Pulmonary artery endothelial cell (primary cell): ENCODE measurements around the gene FXR2. TPM values are rescaled to one million over a fixed set of nuclear protein-coding genes. Genes with fewer than 3 reads are reported as not detected.

ENCODE experiments used
- DNase-seq: peaks from one replicate; pipeline ENCODE4 v3.0.0-alpha.2; 2011; ENCODE audit warnings: low read depth, low spot score
- total RNA-seq: library from RNA; depleted of rRNA; stranded (reverse); fragments of >200 nt; gene quantifications from 2 replicates; pipeline ENCODE4 v1.2.3, GENCODE V29; 2014

Gene FXR2
- total RNA-seq, 1 donor from 2014 or later = 44.4 TPM

DNA sequence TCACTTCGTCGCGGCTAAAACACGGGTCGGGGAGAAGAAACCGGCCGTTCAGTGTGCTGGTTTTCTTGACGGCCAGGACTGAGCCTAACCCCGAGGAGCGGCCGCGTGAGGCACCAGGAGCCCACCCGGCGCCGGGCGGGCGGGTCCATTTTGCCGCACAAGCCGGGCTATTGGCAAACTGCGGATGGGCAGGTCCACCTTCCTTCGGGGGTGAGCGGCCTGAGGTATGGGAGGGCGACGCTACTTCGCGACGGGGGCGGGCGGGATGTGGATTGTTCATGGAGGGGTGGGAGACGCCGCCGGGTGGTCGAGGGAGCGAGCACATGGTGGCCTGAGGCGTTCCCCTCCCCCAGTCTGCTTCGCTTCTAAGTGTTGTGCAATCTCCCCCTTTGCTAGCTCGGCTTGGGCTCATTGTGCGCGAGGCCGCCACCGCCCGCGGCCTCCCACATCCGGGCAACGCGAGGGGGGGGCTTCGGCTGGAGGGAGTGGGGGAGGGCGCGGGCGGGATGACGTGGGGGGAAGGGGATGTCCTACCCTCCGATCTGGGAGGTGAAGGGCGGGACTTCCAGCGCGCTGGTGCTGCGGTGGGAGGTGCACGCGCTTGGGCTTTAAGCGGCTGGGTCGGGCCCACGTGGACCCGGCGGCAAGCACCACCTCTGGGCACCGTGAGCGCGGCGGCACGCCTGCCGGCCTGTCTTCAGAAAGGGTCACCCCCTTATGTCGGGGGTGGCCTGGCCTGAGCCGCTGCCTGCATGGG, 41.2 kb downstream of the FXR2 start:
- peak; percentile 80 for DNase-seq

DNA sequence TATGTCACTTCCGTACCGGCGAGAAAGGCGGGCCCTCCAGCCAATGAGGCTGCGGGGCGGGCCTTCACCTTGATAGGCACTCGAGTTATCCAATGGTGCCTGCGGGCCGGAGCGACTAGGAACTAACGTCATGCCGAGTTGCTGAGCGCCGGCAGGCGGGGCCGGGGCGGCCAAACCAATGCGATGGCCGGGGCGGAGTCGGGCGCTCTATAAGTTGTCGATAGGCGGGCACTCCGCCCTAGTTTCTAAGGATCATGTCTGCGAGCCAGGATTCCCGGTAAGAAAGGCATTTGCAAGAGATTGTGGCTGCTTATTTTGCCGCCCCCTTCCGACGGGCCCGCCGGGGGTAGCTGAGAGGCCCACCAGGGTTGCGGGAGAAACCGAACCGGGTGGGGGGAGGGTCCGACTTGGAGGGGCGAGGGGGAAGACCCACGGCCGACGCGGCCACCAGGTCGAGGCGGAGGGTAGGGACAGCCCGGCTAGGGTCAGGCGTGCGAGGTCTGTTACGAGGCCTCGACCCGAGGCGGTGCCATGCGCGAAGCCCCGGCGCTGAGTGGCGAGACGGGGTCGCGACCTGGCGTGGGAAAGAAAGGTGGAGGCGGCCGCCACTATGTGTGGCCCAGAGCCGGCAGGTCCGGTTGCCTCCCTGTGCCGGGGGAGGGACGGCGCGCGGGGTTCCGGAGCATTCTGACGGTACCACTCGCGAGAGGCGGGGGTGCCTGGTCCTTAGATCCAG, 41.9 kb downstream of the FXR2 start:
- DNase-seq = peak; percentile 99

DNA sequence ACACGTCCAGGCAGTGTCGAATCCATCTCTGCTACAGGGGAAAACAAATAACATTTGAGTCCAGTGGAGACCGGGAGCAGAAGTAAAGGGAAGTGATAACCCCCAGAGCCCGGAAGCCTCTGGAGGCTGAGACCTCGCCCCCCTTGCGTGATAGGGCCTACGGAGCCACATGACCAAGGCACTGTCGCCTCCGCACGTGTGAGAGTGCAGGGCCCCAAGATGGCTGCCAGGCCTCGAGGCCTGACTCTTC, 42.4 kb downstream of the FXR2 start:
- DNase-seq = no peak

DNA sequence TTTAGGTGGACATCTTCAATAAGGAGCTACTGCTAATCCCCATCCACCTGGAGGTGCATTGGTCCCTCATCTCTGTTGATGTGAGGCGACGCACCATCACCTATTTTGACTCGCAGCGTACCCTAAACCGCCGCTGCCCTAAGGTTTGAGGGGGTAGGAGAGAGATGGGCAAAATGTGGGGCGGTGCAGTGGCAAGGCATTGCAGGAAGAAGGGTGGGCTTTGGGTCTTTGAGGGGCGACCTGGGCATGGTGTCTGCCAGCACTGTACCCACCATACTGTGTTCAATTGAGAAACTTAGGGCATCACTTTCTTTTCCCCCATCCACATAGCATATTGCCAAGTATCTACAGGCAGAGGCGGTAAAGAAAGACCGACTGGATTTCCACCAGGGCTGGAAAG, 44.3 kb downstream of the FXR2 start:
- no peak for DNase-seq

DNA sequence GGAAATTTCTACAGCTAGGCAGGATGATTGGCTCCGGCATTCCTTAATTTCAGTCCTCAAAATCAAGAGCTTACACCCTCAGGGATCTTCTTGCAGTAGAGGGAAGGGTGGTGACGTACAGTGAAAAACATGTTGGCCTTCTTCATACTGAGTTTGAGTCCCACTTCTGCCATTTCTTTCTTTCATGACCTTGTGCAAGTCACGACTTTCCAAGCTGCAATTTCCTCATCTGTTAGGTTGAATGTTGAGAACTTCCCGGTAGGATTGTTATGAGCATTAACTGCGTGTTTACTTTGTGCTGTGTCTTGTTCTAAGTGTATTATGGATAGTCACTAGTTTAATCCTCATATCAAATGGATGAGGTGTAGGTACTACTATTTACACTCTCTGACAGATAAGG, 45.1 kb downstream of the FXR2 start:
- no peak for DNase-seq

DNA sequence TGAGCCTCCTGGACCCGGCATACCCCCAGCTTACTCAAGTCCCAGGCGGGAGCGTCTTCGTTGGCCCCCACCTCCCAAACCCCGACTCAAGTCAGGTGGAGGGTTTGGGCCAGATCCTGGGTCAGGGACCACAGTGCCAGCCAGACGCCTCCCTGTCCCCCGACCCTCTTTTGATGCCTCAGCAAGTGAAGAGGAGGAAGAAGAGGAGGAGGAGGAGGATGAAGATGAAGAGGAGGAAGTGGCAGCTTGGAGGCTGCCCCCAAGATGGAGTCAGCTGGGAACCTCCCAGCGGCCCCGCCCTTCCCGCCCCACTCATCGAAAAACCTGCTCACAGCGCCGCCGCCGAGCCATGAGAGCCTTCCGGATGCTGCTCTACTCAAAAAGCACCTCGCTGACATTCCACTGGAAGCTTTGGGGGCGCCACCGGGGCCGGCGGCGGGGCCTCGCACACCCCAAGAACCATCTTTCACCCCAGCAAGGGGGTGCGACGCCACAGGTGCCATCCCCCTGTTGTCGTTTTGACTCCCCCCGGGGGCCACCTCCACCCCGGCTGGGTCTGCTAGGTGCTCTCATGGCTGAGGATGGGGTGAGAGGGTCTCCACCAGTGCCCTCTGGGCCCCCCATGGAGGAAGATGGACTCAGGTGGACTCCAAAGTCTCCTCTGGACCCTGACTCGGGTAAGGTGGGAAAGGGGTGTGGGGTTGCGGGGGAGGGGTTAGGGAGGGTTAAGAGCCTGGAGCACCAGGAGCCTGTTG, 51.4 kb downstream of the FXR2 start:
- DNase-seq = no peak

DNA sequence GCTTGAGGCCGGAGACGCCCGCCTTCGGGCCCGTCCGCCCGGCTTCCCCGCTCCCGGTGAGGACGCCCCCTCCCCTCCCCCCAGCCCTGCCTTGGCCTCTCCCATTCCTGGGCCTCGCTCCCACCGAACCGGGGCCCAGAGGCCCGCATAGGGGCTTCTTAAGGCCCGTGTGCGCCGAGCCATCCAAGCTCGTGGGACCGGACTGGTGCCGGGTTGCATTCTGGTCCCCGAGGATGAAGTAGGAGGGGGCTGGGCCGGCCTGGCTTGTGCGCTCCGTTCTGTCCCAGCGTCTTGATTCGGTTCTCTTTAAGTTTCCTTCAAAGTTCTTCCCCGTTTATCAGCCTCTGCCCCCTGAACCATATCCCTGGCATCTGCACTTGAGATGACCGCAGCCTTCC, 52.5 kb downstream of the FXR2 start:
- DNase-seq = no peak

DNA sequence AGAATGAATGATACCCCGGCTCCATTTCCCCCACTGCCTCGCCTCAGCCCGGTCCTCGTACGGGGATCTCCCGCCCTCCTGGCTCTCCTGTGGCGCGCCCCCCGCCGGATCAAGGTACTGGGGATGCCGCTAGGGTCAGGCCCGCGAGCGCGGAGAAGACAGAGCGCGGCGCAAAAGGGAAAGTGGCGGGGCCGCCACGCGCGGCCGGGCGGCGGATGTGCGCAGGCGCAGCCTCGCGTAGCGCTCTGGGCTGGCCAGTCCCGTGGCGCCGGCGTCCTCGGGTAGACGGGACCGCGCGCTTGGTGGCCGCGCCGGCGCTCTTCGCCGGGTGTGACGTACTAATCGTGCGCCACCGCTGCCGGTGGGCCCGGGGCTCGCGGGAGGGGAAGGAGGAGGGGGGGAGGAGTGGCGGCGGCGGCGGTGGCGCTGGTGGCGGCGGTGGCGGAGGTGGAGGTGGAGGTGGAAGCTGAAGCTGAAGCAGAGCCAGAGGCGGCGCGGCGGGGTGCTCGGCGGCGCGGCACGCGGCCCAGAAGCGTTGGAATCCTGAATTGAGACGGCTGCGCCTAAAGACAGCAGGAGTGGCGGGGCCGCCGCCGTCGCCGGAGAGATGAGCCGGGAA, 53.0 kb downstream of the FXR2 start, which contains the start of gene SENP3:
Gene SENP3 (plus strand): TSS at position 331 of the 619 bp plus-strand sequence. CDS start 1,158 bp downstream, outside the sequence.
- DNase-seq = no peak

DNA sequence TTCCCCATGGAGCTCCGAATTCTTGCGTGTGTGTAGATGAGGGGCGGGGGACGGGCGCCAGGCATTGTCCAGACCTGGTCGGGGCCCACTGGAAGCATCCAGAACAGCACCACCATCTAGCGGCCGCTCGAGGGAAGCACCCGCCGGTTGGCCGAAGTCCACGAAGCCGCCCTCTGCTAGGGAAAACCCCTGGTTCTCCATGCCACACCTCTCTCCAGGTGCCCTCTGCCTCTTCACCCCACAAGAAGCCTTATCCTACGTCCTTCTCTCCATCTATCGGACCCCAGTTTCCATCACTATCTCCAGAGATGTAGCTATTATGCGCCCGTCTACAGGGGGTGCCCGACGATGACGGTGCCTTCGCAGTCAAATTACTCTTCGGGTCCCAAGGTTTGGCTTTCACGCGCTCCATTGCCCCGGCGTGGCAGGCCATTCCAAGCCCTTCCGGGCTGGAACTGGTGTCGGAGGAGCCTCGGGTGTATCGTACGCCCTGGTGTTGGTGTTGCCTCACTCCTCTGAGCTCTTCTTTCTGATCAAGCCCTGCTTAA, 53.6 kb downstream of the FXR2 start:
- DNase-seq = no peak

DNA sequence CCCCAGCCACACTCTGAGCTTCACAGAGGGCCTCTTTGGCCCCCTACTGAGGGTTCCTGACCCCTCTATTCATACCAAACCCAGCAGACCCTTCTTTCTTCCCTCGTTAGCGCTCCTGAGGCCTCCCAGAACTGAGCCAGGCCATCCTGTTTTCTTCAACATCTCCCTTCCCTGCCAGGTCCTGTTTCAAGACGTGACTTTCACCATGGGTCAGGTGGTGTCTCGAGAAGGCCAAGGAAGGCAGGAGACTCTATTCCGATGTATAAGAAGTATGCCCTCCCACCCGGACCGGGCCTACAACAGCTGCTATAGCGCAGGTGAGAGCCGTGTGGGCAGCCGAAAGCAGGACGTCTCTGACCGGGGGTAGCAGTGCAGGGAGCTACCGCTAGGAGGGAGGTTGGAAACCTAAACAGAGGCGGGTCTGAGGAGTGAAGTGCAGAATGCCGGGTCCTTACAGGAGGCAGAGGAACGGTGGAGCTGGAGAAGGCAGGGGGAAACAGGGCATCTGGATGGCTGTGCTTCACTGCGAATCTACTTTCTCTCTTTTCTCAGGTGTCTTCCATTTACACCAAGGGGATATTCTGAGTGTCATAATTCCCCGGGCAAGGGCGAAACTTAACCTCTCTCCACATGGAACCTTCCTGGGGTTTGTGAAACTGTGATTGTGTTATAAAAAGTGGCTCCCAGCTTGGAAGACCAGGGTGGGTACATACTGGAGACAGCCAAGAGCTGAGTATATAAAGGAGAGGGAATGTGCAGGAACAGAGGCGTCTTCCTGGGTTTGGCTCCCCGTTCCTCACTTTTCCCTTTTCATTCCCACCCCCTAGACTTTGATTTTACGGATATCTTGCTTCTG, 54.3 kb downstream of the FXR2 start:
- DNase-seq = no peak

DNA sequence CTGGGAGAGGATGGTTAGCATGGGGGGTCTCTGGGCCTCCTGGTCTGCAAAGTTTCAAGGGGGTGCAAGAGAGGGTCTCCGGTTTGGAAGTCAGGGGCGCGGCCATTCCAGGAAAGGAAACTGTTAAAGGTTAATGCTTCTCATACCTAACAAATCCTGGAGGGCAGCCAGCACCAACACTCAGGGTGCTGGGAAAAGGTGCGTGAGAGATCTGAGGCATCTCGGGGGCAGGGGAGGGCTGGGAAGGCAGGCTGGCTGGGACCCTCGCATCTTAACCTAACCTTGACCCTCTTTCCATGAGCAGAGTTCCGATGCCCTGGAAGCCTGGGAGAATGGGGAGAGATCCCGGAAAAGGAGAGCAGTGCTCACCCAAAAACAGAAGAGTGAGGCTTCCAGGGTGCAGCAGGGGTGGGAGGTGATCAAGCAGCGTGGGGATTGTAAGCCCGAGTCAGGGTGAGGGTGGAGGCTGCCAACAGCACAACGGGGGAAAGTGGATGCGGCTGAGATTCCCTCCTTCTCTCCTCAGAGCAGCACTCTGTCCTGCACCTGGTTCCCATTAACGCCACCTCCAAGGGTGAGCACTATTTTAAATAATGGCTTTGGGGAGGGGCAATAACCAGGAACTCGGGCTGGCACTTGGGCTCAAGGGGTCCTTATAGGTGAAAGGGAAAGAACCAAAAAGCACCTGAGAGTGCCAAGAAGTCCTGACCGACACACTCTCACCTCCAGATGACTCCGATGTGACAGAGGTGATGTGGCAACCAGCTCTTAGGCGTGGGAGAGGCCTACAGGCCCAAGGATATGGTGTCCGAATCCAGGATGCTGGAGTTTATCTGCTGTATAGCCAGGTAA, 55.2 kb downstream of the FXR2 start:
- no peak for DNase-seq

DNA sequence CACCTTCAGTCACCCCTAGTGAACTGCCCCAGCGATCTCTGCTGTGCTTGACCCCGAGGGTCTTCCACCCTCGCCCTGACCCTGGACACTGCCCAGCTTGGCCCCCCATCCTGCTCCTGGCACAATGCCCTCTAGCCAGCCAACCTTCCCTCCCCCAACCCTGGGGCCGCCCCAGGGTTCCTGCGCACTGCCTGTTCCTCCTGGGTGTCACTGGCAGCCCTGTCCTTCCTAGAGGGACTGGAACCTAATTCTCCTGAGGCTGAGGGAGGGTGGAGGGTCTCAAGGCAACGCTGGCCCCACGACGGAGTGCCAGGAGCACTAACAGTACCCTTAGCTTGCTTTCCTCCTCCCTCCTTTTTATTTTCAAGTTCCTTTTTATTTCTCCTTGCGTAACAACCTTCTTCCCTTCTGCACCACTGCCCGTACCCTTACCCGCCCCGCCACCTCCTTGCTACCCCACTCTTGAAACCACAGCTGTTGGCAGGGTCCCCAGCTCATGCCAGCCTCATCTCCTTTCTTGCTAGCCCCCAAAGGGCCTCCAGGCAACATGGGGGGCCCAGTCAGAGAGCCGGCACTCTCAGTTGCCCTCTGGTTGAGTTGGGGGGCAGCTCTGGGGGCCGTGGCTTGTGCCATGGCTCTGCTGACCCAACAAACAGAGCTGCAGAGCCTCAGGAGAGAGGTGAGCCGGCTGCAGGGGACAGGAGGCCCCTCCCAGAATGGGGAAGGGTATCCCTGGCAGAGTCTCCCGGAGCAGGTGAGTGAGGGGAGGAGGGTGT, 56.0 kb downstream of the FXR2 start, which contains the start of gene TNFSF13:
Gene TNFSF13 (plus strand): TSS at position 207 of the 776 bp plus-strand sequence. CDS start 290 bp downstream, at position 497.
- no peak for DNase-seq

DNA sequence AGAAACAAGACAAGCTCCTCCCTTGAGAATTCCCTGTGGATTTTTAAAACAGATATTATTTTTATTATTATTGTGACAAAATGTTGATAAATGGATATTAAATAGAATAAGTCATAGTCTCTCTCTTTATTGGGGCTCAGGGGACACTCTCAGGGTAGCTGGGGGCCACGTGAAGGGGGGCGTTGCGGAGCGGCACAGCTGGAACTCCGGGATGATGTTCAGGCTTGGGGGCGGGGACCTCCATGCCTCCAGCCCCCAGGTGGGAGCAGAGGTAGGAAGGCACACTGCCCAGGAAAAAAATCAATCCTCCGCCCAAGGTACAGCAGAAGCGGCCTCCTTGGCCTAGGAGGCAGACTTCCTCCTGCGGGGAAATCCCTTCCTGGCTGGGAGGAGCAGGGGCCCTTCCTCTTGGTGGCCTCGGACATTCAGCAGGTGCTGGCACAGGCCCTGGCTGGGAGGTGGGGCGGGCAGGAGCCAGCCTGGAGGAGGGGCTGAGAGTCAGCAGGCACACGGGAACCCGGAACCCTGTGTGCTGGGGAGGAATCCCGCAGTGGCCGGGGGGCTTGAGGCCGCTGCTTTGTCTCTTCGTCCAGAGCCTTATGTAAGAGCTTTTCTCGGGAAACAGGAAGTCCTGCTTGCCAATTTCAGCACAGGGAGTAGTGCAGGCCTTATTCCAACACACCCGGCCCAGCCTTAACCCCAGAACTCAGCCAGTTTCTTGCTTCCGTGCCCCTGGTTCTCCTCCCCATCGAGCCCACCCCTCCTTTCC, 56.7 kb downstream of the FXR2 start:
- peak; percentile 80 for DNase-seq

DNA sequence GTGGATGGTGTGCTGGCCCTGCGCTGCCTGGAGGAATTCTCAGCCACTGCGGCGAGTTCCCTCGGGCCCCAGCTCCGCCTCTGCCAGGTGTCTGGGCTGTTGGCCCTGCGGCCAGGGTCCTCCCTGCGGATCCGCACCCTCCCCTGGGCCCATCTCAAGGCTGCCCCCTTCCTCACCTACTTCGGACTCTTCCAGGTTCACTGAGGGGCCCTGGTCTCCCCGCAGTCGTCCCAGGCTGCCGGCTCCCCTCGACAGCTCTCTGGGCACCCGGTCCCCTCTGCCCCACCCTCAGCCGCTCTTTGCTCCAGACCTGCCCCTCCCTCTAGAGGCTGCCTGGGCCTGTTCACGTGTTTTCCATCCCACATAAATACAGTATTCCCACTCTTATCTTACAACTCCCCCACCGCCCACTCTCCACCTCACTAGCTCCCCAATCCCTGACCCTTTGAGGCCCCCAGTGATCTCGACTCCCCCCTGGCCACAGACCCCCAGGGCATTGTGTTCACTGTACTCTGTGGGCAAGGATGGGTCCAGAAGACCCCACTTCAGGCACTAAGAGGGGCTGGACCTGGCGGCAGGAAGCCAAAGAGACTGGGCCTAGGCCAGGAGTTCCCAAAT, 57.4 kb downstream of the FXR2 start:
- DNase-seq = no peak

DNA sequence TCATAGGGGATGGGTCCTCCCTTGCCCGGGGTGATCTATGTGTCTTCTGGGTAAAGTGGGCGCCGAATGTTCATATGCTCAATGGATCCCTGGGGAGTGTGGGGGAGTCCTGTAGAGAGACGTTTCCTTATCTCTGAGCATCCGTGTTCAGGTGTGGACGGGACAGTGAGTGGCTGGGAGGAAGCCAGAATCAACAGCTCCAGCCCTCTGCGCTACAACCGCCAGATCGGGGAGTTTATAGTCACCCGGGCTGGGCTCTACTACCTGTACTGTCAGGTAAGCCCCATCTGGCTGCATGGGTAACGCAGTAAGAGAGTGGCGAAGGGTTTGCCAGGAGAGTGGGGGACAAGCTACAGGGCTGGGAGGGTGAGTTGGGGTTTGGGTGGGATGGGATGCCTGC, 58.1 kb downstream of the FXR2 start:
- DNase-seq = no peak

DNA sequence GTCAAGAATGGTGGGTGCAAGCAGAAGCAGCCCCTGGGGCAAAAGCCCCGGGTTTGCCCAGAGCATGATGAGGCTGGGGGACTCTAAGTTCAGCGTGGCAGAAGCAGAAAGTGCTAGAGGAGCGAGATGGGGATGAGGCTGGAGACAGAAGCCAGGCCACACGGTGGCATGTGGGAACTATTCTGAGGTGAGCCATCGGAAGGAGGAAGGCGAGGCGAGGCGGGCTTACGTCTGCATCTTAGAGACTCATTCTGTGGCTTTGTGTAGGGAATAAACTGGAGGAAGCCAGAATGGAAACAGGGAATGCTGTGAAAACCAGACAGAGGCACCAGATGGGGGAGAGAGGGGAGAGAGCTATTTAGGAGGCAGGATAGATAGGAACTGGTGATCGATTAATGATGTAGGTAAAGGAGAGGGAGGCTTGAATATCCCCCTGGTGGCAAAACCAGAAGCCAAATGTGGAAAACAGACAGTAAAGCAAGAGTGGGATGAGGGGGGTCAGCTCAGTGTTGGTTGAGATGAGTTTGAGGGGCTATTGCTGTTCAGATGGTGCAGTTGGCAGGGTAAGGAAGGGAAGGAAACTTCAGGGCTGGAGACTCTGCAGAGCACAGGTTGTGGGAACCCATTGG, 59.3 kb downstream of the FXR2 start:
- no peak for DNase-seq

DNA sequence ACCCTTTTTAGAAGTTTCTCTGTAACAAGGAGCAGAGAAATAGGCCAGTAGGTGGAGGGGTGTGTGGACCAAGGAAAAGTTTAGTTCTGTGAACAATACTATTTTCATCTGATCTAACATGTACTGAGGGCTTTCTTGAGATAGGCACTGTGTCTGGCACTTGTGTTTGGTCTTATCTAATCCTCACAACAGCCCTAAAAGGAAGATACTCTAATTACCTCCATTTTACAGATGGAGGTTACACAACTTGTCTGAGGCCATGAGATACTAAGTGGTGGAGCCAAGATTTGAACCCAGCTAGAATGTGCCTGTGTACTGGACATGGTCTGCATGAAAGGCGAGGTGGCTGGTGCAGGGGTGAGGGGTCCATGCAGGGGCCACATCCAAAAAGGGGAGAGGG, 61.3 kb downstream of the FXR2 start:
- DNase-seq = no peak
